HCT116 (cell line): Measurements from ENCODE around the gene MTMR12. TPM values are rescaled to one million over a fixed set of nuclear protein-coding genes. Genes with fewer than 3 reads are reported as not detected.
"Not testable (repeated sequence)": the region's sequence is repeated elsewhere in the genome, so short reads cannot be mapped to it uniquely, and the experiment has no call there.

ENCODE experiments used
- ATAC-seq: fragments of 200-7000 bp; cut with Tn5 transposase; 2 replicates; pipeline ENCODE4 v1.9.1; 2020; ENCODE audit warnings: mild to moderate bottlenecking, moderate library complexity
- BruUV-seq: library from RNA; stranded (reverse); fragments of 400-500 nt; replicated peaks from 2 replicates; lab custom pipeline; 2021; lab: Mats Ljungman, UMichigan
- CTCF ChIA-PET: fragments of 300-600 bp; sonication (Branson Sonifier 250); formaldehyde crosslinking; loops from one replicate; lab custom pipeline; 2021; ENCODE audit warnings: antibody characterized with exemption; lab: Charles Lee
- POLR2A ChIA-PET: fragments of 300-600, 350-600 bp; sonication (Branson Sonifier 250); formaldehyde crosslinking; loops from one replicate; lab custom pipeline; 2021; ENCODE audit warnings: antibody characterized with exemption; lab: Charles Lee
- RAD21 ChIA-PET, 2 experiments: fragments of 300-600 bp; sonication (Branson Sonifier 250); formaldehyde crosslinking; loops; one replicate each; lab custom pipeline; 2023; ENCODE audit warnings: low total read pairs in 2 of 2; ENCODE audit not compliant: uncharacterized antibody in 2 of 2, unreplicated experiment in 2 of 2, low non-redundant PET in 1 of 2; lab: Charles Lee
- DNase-seq: peaks from one replicate; pipeline ENCODE4 v3.0.0-alpha.2; 2010; ENCODE audit warnings: low read depth, low spot score
- H2AFZ ChIP-seq: fragments of 200-600 bp; shearing (Covaris generic), sonication (generic); 2 replicates; pipeline ENCODE4 v1.6.1; 2017; ENCODE audit warnings: low read depth, mixed run types, mixed read lengths, antibody characterized with exemption, low read length; ENCODE audit not compliant: poor library complexity, severe bottlenecking
- H3K27ac ChIP-seq: 2 replicates; pipeline ENCODE4 v1.5.1; 2012; ENCODE audit warnings: low read depth, low read length
- H3K27me3 ChIP-seq: fragments of 200-600 bp; sonication (generic); 2 replicates; pipeline ENCODE4 v1.6.1; 2016; ENCODE audit warnings: mixed run types, low read length, mixed read lengths; ENCODE audit not compliant: insufficient read depth
- H3K36me3 ChIP-seq, 2 experiments: fragments of 200-500 bp in 1 of 2; fragments of 200-600 bp in 1 of 2; sonication (Bioruptor generic) in 1 of 2; sonication (generic) in 1 of 2; 2 replicates each; pipeline versions ENCODE4 v1.5.1 to v1.6.1; 2014 to 2016; ENCODE audit warnings: low read length in 2 of 2, inconsistent platforms in 1 of 2, mixed read lengths in 1 of 2, mixed run types in 1 of 2; ENCODE audit not compliant: insufficient read depth in 2 of 2, control insufficient read depth in 1 of 2
- H3K4me1 ChIP-seq, 2 experiments: fragments of 200-600 bp in 1 of 2; sonication (generic) in 1 of 2; 2 replicates each; pipeline versions ENCODE4 v1.5.1 to v1.6.1; 2012 to 2017; ENCODE audit warnings: low read length in 2 of 2, inconsistent platforms in 1 of 2, mild to moderate bottlenecking in 1 of 2, mixed read lengths in 1 of 2, mixed run types in 1 of 2, moderate library complexity in 1 of 2; ENCODE audit not compliant: insufficient read depth in 2 of 2, control insufficient read depth in 1 of 2
- H3K4me2 ChIP-seq: fragments of 200-600 bp; sonication (generic); 2 replicates; pipeline ENCODE4 v1.6.1; 2017; ENCODE audit warnings: mixed run types, low read length, mixed read lengths
- H3K4me3 ChIP-seq, 2 experiments: fragments of 200-600 bp in 1 of 2; sonication (generic) in 1 of 2; replicated peaks in 1 of 2; 2 replicates each; pipeline ENCODE4 v1.5.1; 2011 to 2016; ENCODE audit warnings: low read length in 2 of 2, control low read depth in 1 of 2, low read depth in 1 of 2, mild to moderate bottlenecking in 1 of 2, mixed read lengths in 1 of 2, mixed run types in 1 of 2
- H3K79me2 ChIP-seq: fragments of 200-600 bp; sonication (generic); 2 replicates; pipeline ENCODE4 v1.6.1; 2017; ENCODE audit warnings: mild to moderate bottlenecking, mixed run types, low read length, moderate library complexity, mixed read lengths; ENCODE audit not compliant: insufficient read depth
- H3K9ac ChIP-seq: fragments of 200-600 bp; sonication (generic); 2 replicates; pipeline ENCODE4 v1.6.1; 2016; ENCODE audit warnings: low read length, mixed read lengths
- H3K9me2 ChIP-seq: fragments of 200-600 bp; sonication (generic), shearing (Covaris generic); 2 replicates; pipeline ENCODE4 v1.6.1; 2017; ENCODE audit warnings: mixed run types, mild to moderate bottlenecking, moderate library complexity; ENCODE audit not compliant: insufficient read depth
- H3K9me3 ChIP-seq, 2 experiments: fragments of 200-500 bp in 1 of 2; fragments of 200-600 bp in 1 of 2; sonication (Bioruptor generic) in 1 of 2; sonication (generic) in 1 of 2; 2 replicates each; pipeline ENCODE4 v1.6.1; 2014 to 2017; ENCODE audit warnings: low read length in 2 of 2, mixed read lengths in 2 of 2, inconsistent platforms in 1 of 2, low read depth in 1 of 2, mild to moderate bottlenecking in 1 of 2, mixed run types in 1 of 2, moderate library complexity in 1 of 2; ENCODE audit not compliant: control insufficient read depth in 1 of 2, insufficient read depth in 1 of 2
- H4K20me1 ChIP-seq: fragments of 200-600 bp; sonication (generic), shearing (Covaris generic); 2 replicates; pipeline ENCODE4 v1.6.1; 2017; ENCODE audit warnings: mixed run types, mild to moderate bottlenecking, moderate library complexity; ENCODE audit not compliant: insufficient read depth
- CTCF ChIP-seq, 3 experiments: fragments of 200-600 bp in 1 of 3; sonication (generic) in 1 of 3; IDR thresholded peaks in 2 of 3; conservative IDR thresholded peaks in 1 of 3; 2 replicates each; pipeline ENCODE4 v1.5.1; 2012 to 2017; ENCODE audit warnings: low read depth in 2 of 3, low read length in 2 of 3, antibody characterized with exemption in 1 of 3, borderline replicate concordance in 1 of 3, control low read depth in 1 of 3, mild to moderate bottlenecking in 1 of 3, mixed read lengths in 1 of 3, mixed run types in 1 of 3, moderate library complexity in 1 of 3; ENCODE audit not compliant: insufficient read depth in 1 of 3
- ELF1 ChIP-seq: IDR thresholded peaks from 2 replicates; pipeline ENCODE4 v1.6.1; 2012; ENCODE audit warnings: low read depth, borderline replicate concordance
- JUND ChIP-seq: IDR thresholded peaks from 2 replicates; pipeline ENCODE4 v1.6.1; 2012
- POLR2A ChIP-seq: IDR thresholded peaks from 2 replicates; pipeline ENCODE4 v1.7.0; 2011; ENCODE audit warnings: borderline replicate concordance; ENCODE audit not compliant: insufficient read depth, insufficient read length; ENCODE audit errors: extremely low read depth
- POLR2AphosphoS5 ChIP-seq: IDR thresholded peaks from 2 replicates; pipeline ENCODE4 v1.6.1; 2011; ENCODE audit warnings: mild to moderate bottlenecking, low read depth, low read length, moderate library complexity
- RAD21 ChIP-seq: IDR thresholded peaks from 2 replicates; pipeline ENCODE4 v1.6.1; 2012; ENCODE audit warnings: low read depth, mild to moderate bottlenecking
- REST ChIP-seq: IDR thresholded peaks from 2 replicates; pipeline ENCODE4 v1.6.1; 2012; ENCODE audit warnings: low read depth
- SP1 ChIP-seq: IDR thresholded peaks from 2 replicates; pipeline ENCODE4 v1.6.1; 2012; ENCODE audit warnings: low read depth
- SRF ChIP-seq: IDR thresholded peaks from 2 replicates; pipeline ENCODE4 v1.6.1; 2012; ENCODE audit warnings: low read depth
- TCF7L2 ChIP-seq: IDR thresholded peaks from 2 replicates; pipeline ENCODE4 v1.7.0; 2011; ENCODE audit warnings: borderline replicate concordance, inconsistent platforms; ENCODE audit not compliant: insufficient read depth, insufficient read length; ENCODE audit errors: extremely low read depth
- ZBTB33 ChIP-seq: IDR thresholded peaks from 2 replicates; pipeline ENCODE4 v1.6.1; 2011; ENCODE audit warnings: mild to moderate bottlenecking, low read length, moderate library complexity; ENCODE audit not compliant: insufficient replicate concordance; ENCODE audit errors: extremely low read depth
- ZNF274 ChIP-seq: fragments of 200-500 bp; sonication (Bioruptor generic); IDR thresholded peaks from 2 replicates; pipeline ENCODE4 v1.6.1; 2014; ENCODE audit warnings: mild to moderate bottlenecking, low read depth, low read length, inconsistent platforms
- intact Hi-C: fragments of 100-400 bp; cut with micrococcal nuclease; formaldehyde crosslinking; loops from 2 replicates; pipeline ENCODE4 v1.10.0; 2022
- total RNA-seq: library from RNA; stranded (reverse); gene quantifications from one replicate; pipeline ENCODE4 v1.2.1, GENCODE V29; 2021; ENCODE audit not compliant: unreplicated experiment

MTMR12 gene
- total RNA-seq, 1 experiment from 2014 or later: 27.3 TPM

DNA sequence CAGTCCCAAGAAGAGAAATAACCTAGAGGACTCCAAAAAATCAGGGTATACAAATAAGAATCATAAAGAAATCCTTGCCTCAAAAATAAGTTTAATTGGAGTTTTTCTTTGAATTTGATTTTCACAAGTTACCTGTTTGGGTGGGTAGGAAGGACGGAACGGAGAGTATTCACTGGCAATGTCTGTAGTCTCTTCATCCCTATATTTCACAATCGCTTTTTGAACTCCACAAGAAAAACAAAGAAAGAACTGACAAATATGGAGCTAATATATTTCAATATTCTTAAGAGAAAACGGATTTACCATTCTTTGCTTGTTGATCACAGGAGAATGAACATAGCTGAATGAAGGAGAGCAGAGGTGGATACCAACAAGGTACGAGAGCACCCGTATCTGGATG lies 30.1 kb downstream of the MTMR12 start:
- intact Hi-C loops: no loop called here
- Histone ChIP-seq H2AFZ (no peak overlapping the region), H3K4me1 (peaks cover 0 to 12% of the 10 kb centered on the region in 2 experiments; a peak in 1 of 4 replicates), H3K4me2 (no peak overlapping the region), H3K36me3 (no peaks in the 10 kb centered on the region), H4K20me1 (0 out of 2 replicates have a peak, but pooled peaks cover 3% of the 10 kb centered on the region), H3K9ac (no peak overlapping the region), H3K9me2 (no peaks in the 10 kb centered on the region), H3K9me3 (no peaks in the 10 kb centered on the region)
- ChIA-PET CTCF (no interaction called here), POLR2A (no interaction called here), RAD21 (no interaction called here)
- BruUV-seq: no TSS peak
- ATAC-seq: no peak
- TF ChIP-seq SRF (no peak), POLR2A (no peak), ZNF274 (no peak), RAD21 (no peak), SP1 (no peak), JUND (no peak), REST (no peak), ZBTB33 (no peak), ELF1 (no peak), POLR2AphosphoS5 (no peak), CTCF (IDR thresholded peaks at IDR 0.05 in 2 of 3, conservative IDR thresholded peaks at IDR 0.05 in 1 of 3; ENCODE audit: borderline replicate concordance in 1 of 3, insufficient read depth in 1 of 3, low read depth in 2 of 3, low read length in 2 of 3) (no peak), TCF7L2 (no peak)
- TF ChIP-seq, all 23 proteins: peak for 0
- H3K79me2 ChIP-seq: peaks cover 25% of the 10 kb centered on the region; the same call in 1 of the 2 replicates
- no peak overlapping the region for H3K4me3 ChIP-seq
- DNase-seq: no peak
- no peak overlapping the region for H3K27ac ChIP-seq
- no peaks in the 10 kb centered on the region for H3K27me3 ChIP-seq

- H3K9ac ChIP-seq, BruUV-seq, H3K36me3 ChIP-seq, ATAC-seq, H3K4me2 ChIP-seq, DNase-seq, CTCF ChIA-PET, H2AFZ ChIP-seq, H3K9me3 ChIP-seq, H3K9me2 ChIP-seq, H3K4me3 ChIP-seq, H3K27ac ChIP-seq, H4K20me1 ChIP-seq, H3K27me3 ChIP-seq, RAD21 ChIA-PET, intact Hi-C loops, POLR2A ChIA-PET: not testable (repeated sequence)
- Histone ChIP-seq H3K4me1 (peaks cover 0 to 12% of the 10 kb centered on the region in 2 experiments; a peak in 1 of 4 replicates), H3K79me2 (peaks cover 20% of the 10 kb centered on the region; the same call in 1 of the 2 replicates)
These were observed 31.2 kb downstream of the MTMR12 start for GRCh38 chr5:32281378-32282133.
